ENCODE data around the gene TNS1. TPM values are rescaled to one million over a fixed set of nuclear protein-coding genes. Genes with fewer than 3 reads are reported as not detected.

TNS1 gene
- total RNA-seq, 1 donor from 2014 or later: 0.24 TPM

GRCh38 chr2:217835931-217836891, 166.6 kb downstream of the TNS1 start:
- Histone ChIP-seq H3K79me2 (ENCODE audit: low read depth) (no peaks in the 10 kb centered on the region), H3K27me3 (peaks cover 100% of the 10 kb centered on the region), H3K36me3 (no peaks in the 10 kb centered on the region), H4K20me1 (ENCODE audit: low read depth) (peaks cover 13% of the 10 kb centered on the region), H3K4me1 (peaks cover 16% of the 10 kb centered on the region), H3K9me3 (ENCODE audit: low read depth) (no peaks in the 10 kb centered on the region), H2AFZ (replicated peaks) (no peak overlapping the region), H3K27ac (no peak overlapping the region), H3K4me3 (no peak overlapping the region), H3K9ac (no peak overlapping the region), H3F3A (ENCODE audit: low read depth) (peaks cover 21% of the 10 kb centered on the region), H3K4me2 (peak overlapping the region; percentile 58)
- no peak for TF ChIP-seq EZH2 (IDR thresholded peaks at IDR 0.05)
- TF ChIP-seq EZH2phosphoT487 (IDR thresholded peaks at IDR 0.05): peak; percentile 61
- no peak for TF ChIP-seq CTCF (IDR thresholded peaks at IDR 0.05)
- H3K36me3 Mint-ChIP-seq: peaks cover 7% of the 10 kb centered on the region
- peak; percentile 78 for DNase-seq (ENCODE audit: low spot score)
- H3K4me1 Mint-ChIP-seq: peaks cover 42% of the 10 kb centered on the region
- no peaks in the 10 kb centered on the region for H3K9me3 Mint-ChIP-seq
- peak overlapping the region; percentile 97 for H3K27ac Mint-ChIP-seq
- peak overlapping the region; percentile 50 for H3K4me3 Mint-ChIP-seq
- H3K27me3 Mint-ChIP-seq (ENCODE audit: insufficient read depth, low read depth): peaks cover 8% of the 10 kb centered on the region

- Mint-ChIP-seq H3K9me3 (no peaks in the 10 kb centered on the region), H3K4me3 (no peak overlapping the region), H3K36me3 (peaks cover 7% of the 10 kb centered on the region), H3K27me3 (ENCODE audit: insufficient read depth, low read depth) (peaks cover 8% of the 10 kb centered on the region), H3K4me1 (peaks cover 42% of the 10 kb centered on the region), H3K27ac (peak overlapping the region; percentile 97)
- Histone ChIP-seq H3K27me3 (peaks cover 100% of the 10 kb centered on the region), H3K79me2 (ENCODE audit: low read depth) (no peaks in the 10 kb centered on the region), H3F3A (ENCODE audit: low read depth) (peaks cover 21% of the 10 kb centered on the region), H3K4me2 (no peak overlapping the region), H3K36me3 (no peaks in the 10 kb centered on the region), H3K9ac (no peak overlapping the region), H3K4me1 (peaks cover 16% of the 10 kb centered on the region), H3K27ac (no peak overlapping the region), H3K4me3 (no peak overlapping the region), H4K20me1 (ENCODE audit: low read depth) (peaks cover 13% of the 10 kb centered on the region), H2AFZ (replicated peaks) (no peak overlapping the region), H3K9me3 (ENCODE audit: low read depth) (no peaks in the 10 kb centered on the region)
- TF ChIP-seq CTCF (IDR thresholded peaks at IDR 0.05) (no peak), EZH2phosphoT487 (IDR thresholded peaks at IDR 0.05) (no peak), EZH2 (IDR thresholded peaks at IDR 0.05) (no peak)
- no peak for DNase-seq (ENCODE audit: low spot score)
These were observed 167.9 kb downstream of the TNS1 start for GRCh38 chr2:217834744-217835513.

- H2AFZ ChIP-seq (replicated peaks): no peak overlapping the region
- peaks cover 21% of the 10 kb centered on the region for H3F3A ChIP-seq (ENCODE audit: low read depth)
- H3K9me3 ChIP-seq (ENCODE audit: low read depth): no peaks in the 10 kb centered on the region
- peaks cover 13% of the 10 kb centered on the region for H4K20me1 ChIP-seq (ENCODE audit: low read depth)
- Mint-ChIP-seq H3K4me1 (peaks cover 39% of the 10 kb centered on the region), H3K9me3 (no peaks in the 10 kb centered on the region), H3K27ac (peak overlapping the region; percentile 40), H3K27me3 (ENCODE audit: insufficient read depth, low read depth) (peaks cover 6% of the 10 kb centered on the region), H3K4me3 (no peak overlapping the region), H3K36me3 (peaks cover 7% of the 10 kb centered on the region)
- no peak overlapping the region for H3K4me3 ChIP-seq
- H3K27me3 ChIP-seq: peaks cover 100% of the 10 kb centered on the region
- no peak overlapping the region for H3K27ac ChIP-seq
- DNase-seq (ENCODE audit: low spot score): no peak
- peaks cover 16% of the 10 kb centered on the region for H3K4me1 ChIP-seq
- no peaks in the 10 kb centered on the region for H3K79me2 ChIP-seq (ENCODE audit: low read depth)
- TF ChIP-seq EZH2 (IDR thresholded peaks at IDR 0.05) (no peak), CTCF (IDR thresholded peaks at IDR 0.05) (no peak)
- H3K4me2 ChIP-seq: no peak overlapping the region
- no peaks in the 10 kb centered on the region for H3K36me3 ChIP-seq
- no peak overlapping the region for H3K9ac ChIP-seq
These were observed 168.7 kb downstream of the TNS1 start for GRCh38 chr2:217834057-217834620.
